DOHH2 (cell line): ENCODE measurements around the gene VSTM2B.

Source experiments
- EZH2phosphoT487 ChIP-seq: fragments of 200-600 bp; sonication (generic); IDR thresholded peaks from 2 replicates; pipeline ENCODE4 v1.6.1; 2017; ENCODE audit warnings: borderline replicate concordance, mild to moderate bottlenecking, antibody characterized with exemption, low read length, moderate library complexity, mixed read lengths
- TF ChIP-seq, protein P1 (sequence below): fragments of 200-600 bp; sonication (generic); IDR thresholded peaks from one replicate; pipeline ENCODE4 v1.5.1; 2014; ENCODE audit warnings: antibody characterized with exemption, mild to moderate bottlenecking, low read depth, low read length; ENCODE audit not compliant: poor library complexity, severe bottlenecking

DNA sequence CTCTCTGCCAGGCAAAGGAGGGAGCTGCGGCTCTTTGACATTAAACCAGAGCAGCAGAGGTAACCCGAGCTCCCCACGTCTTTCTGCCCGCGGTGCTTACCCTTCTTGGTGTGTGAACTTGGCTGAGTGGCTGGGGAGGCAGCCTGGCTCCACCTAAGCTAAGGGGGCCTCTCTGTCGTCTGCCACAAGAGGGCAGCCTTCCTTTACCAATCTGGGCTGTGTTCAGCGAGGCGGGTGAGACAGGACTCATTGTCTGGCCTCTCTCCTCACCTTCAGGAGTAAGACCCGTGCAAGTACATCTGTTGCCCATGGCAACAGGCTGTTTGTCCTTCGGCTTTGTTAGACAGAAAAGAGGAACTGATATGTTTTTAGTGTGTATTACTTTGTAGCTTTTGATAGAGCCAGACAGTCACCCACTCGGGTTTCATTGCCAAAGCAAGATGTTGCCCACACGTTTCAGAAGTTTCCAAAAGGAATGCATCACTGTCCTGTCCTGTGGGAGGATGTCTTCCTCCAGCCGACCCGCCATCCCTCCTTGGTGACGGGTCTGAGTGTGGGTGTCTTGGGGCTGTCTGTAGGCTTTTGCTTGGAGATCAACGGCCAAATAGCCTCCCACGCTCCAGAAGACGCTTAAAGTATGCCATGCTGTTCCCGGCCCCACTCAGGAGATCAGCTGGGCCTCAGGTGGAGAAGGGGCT lies 84.9 kb downstream of the VSTM2B start:
- TF ChIP-seq, protein P1, sequence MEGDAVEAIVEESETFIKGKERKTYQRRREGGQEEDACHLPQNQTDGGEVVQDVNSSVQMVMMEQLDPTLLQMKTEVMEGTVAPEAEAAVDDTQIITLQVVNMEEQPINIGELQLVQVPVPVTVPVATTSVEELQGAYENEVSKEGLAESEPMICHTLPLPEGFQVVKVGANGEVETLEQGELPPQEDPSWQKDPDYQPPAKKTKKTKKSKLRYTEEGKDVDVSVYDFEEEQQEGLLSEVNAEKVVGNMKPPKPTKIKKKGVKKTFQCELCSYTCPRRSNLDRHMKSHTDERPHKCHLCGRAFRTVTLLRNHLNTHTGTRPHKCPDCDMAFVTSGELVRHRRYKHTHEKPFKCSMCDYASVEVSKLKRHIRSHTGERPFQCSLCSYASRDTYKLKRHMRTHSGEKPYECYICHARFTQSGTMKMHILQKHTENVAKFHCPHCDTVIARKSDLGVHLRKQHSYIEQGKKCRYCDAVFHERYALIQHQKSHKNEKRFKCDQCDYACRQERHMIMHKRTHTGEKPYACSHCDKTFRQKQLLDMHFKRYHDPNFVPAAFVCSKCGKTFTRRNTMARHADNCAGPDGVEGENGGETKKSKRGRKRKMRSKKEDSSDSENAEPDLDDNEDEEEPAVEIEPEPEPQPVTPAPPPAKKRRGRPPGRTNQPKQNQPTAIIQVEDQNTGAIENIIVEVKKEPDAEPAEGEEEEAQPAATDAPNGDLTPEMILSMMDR: peak; percentile 90
- no peak for TF ChIP-seq EZH2phosphoT487
